IMR-90 (cell line): ENCODE data around the gene WDR1. TPM values are rescaled to one million over a fixed set of nuclear protein-coding genes. Genes with fewer than 3 reads are reported as not detected.

Source experiments
- ATAC-seq: fragments of 200-7000 bp; cut with Tn5 transposase; 2 replicates; pipeline ENCODE4 v1.9.1; 2020; ENCODE audit warnings: low read depth, mild to moderate bottlenecking, moderate library complexity
- BruUV-seq: library from RNA; stranded (reverse); fragments of 400-500 nt; replicated peaks from 2 replicates; lab custom pipeline; 2021; lab: Mats Ljungman, UMichigan
- CTCF ChIA-PET: fragments of 300-600 bp; formaldehyde crosslinking; extraction: SDS; loops from one replicate; lab custom pipeline; 2021; ENCODE audit warnings: antibody characterized with exemption; lab: Yijun Ruan, JAX
- POLR2A ChIA-PET: fragments of 300-600 bp; sonication (Branson Sonifier 250); formaldehyde crosslinking; loops from one replicate; lab custom pipeline; 2022; ENCODE audit warnings: antibody characterized with exemption; ENCODE audit not compliant: unreplicated experiment; lab: Charles Lee
- DNase-seq: peaks from one replicate; pipeline ENCODE4 v3.0.0; 2013
- H2AFZ ChIP-seq: replicated peaks from 2 replicates; pipeline ENCODE3; 2013; ENCODE audit warnings: low read length, mild to moderate bottlenecking; ENCODE audit not compliant: poor library complexity
- H2AK5ac ChIP-seq: 2 replicates; pipeline ENCODE4 v1.6.1; 2013; ENCODE audit warnings: low read depth, low read length, inconsistent platforms
- H2AK9ac ChIP-seq: replicated peaks from 2 replicates; pipeline ENCODE3; 2013; ENCODE audit warnings: mild to moderate bottlenecking, low read depth, low read length, moderate library complexity; ENCODE audit not compliant: poor library complexity
- H2BK120ac ChIP-seq: 2 replicates; pipeline ENCODE4 v1.6.1; 2013; ENCODE audit warnings: low read depth, low read length, inconsistent platforms
- H2BK15ac ChIP-seq: 3 replicates; pipeline ENCODE4 v1.6.1; 2013; ENCODE audit warnings: low read depth, low read length, inconsistent platforms
- H2BK20ac ChIP-seq: 2 replicates; pipeline ENCODE4 v1.6.1; 2013; ENCODE audit warnings: low read depth, mild to moderate bottlenecking, inconsistent platforms, low read length, moderate library complexity
- H2BK5ac ChIP-seq: 2 replicates; pipeline ENCODE4 v1.6.1; 2013; ENCODE audit warnings: mild to moderate bottlenecking, low read depth, low read length, inconsistent platforms; ENCODE audit not compliant: poor library complexity, severe bottlenecking
- H3K14ac ChIP-seq: replicated peaks from 2 replicates; pipeline ENCODE4 v1.6.1; 2013; ENCODE audit warnings: low read depth, low read length, inconsistent platforms
- H3K18ac ChIP-seq: 2 replicates; pipeline ENCODE4 v1.6.1; 2013; ENCODE audit warnings: low read depth, low read length, control low read depth
- H3K23ac ChIP-seq: 2 replicates; pipeline ENCODE4 v1.6.1; 2013; ENCODE audit warnings: low read depth, low read length, inconsistent platforms
- H3K27ac ChIP-seq: 2 replicates; pipeline ENCODE4 v1.5.1; 2013; ENCODE audit warnings: mild to moderate bottlenecking, control low read depth, low read length; ENCODE audit not compliant: insufficient read depth
- H3K27me3 ChIP-seq: 2 replicates; pipeline ENCODE4 v1.6.1; 2013; ENCODE audit warnings: low read length; ENCODE audit not compliant: control insufficient read depth, insufficient read depth
- H3K36me3 ChIP-seq: 2 replicates; pipeline ENCODE4 v1.6.1; 2013; ENCODE audit warnings: low read length, mixed read lengths; ENCODE audit not compliant: control insufficient read depth, insufficient read depth
- H3K4ac ChIP-seq: 2 replicates; pipeline ENCODE4 v1.6.1; 2013; ENCODE audit warnings: low read depth, low read length, inconsistent platforms
- H3K4me1 ChIP-seq: 2 replicates; pipeline ENCODE4 v1.6.1; 2013; ENCODE audit warnings: low read length, mixed read lengths; ENCODE audit not compliant: control insufficient read depth, insufficient read depth
- H3K4me2 ChIP-seq: 2 replicates; pipeline ENCODE4 v1.6.1; 2013; ENCODE audit warnings: low read depth, mild to moderate bottlenecking, control low read depth, low read length, moderate library complexity
- H3K4me3 ChIP-seq: 2 replicates; pipeline ENCODE4 v1.5.1; 2013; ENCODE audit warnings: low read depth, mild to moderate bottlenecking, control low read depth, low read length, moderate library complexity; ENCODE audit not compliant: insufficient read depth
- H3K56ac ChIP-seq: 2 replicates; pipeline ENCODE4 v1.6.1; 2013; ENCODE audit warnings: low read length, inconsistent platforms; ENCODE audit not compliant: insufficient read depth; ENCODE audit errors: extremely low read depth
- H3K79me1 ChIP-seq, 2 experiments: 2 replicates each; pipeline ENCODE4 v1.6.1; 2013; ENCODE audit warnings: low read length in 2 of 2, inconsistent platforms in 1 of 2, low read depth in 1 of 2
- H3K9ac ChIP-seq: 2 replicates; pipeline ENCODE4 v1.6.1; 2013; ENCODE audit warnings: low read depth, low read length, control low read depth
- H3K9me1 ChIP-seq: 2 replicates; pipeline ENCODE4 v1.6.1; 2013; ENCODE audit warnings: low read length, inconsistent platforms; ENCODE audit not compliant: insufficient read depth
- H3K9me3 ChIP-seq: 2 replicates; pipeline ENCODE4 v1.6.1; 2013; ENCODE audit warnings: low read length; ENCODE audit not compliant: control insufficient read depth, insufficient read depth
- H4K20me1 ChIP-seq: 2 replicates; pipeline ENCODE4 v1.6.1; 2013; ENCODE audit warnings: low read length, inconsistent platforms; ENCODE audit not compliant: insufficient read depth
- H4K5ac ChIP-seq: 2 replicates; pipeline ENCODE4 v1.6.1; 2013; ENCODE audit warnings: mild to moderate bottlenecking, low read depth, low read length, control low read depth
- H4K8ac ChIP-seq, 2 experiments: 2 replicates each; pipeline ENCODE4 v1.6.1; 2013; ENCODE audit warnings: low read depth in 2 of 2, low read length in 2 of 2, control low read depth in 1 of 2, inconsistent platforms in 1 of 2
- H4K91ac ChIP-seq: 2 replicates; pipeline ENCODE4 v1.6.1; 2013; ENCODE audit warnings: low read depth, low read length, inconsistent platforms; ENCODE audit not compliant: insufficient read depth
- CEBPB ChIP-seq: IDR thresholded peaks from 2 replicates; pipeline ENCODE4 v1.6.1; 2012; ENCODE audit warnings: low read depth, low read length, improper control_type of control experiment
- NFE2L2 ChIP-seq: fragments of 150-350 bp; IDR thresholded peaks from 2 replicates; pipeline ENCODE4 v1.6.1; 2016; ENCODE audit warnings: low read depth, mild to moderate bottlenecking, low read length
- RCOR1 ChIP-seq: IDR thresholded peaks from 2 replicates; pipeline ENCODE4 v1.6.1; 2012; ENCODE audit warnings: mild to moderate bottlenecking, low read length, improper control_type of control experiment; ENCODE audit not compliant: insufficient replicate concordance
- WGBS, 2 experiments: methylation state at CpG; one replicate each; pipeline versions ENCODE4 v1.1.5 to v1.1.7; 2013; ENCODE audit warnings: missing lambda C conversion rate in 2 of 2; ENCODE audit not compliant: insufficient read length in 1 of 2; ENCODE audit errors: extremely low coverage in 2 of 2; 5-methylcytosine and 5-hydroxymethylcytosine counted together
- dilution Hi-C: fragments of 300-500 bp; cut with HindIII; formaldehyde crosslinking; loops from one replicate; pipeline ENCODE4 v1.14.3; 2018; ENCODE audit warnings: low sequenced_read_pairs; ENCODE audit not compliant: unreplicated experiment
- in situ Hi-C: fragments of 300-500 bp; cut with MboI; formaldehyde crosslinking; loops from 3 replicates; pipeline ENCODE4 v1.14.3; 2019; ENCODE audit warnings: low sequenced_read_pairs, inconsistent platforms, mixed read lengths
- intact Hi-C: fragments of 100-400 bp; cut with micrococcal nuclease; formaldehyde crosslinking; loops from 2 replicates; pipeline ENCODE4 v1.10.0; 2022
- polyA plus RNA-seq, 3 experiments: library from polyadenylated mRNA; depleted of rRNA; stranded (reverse); fragments of >200 nt; gene quantifications; 2 replicates each; pipeline ENCODE4 v1.2.3, GENCODE V29; 2012; ENCODE audit warnings: low replicate concordance in 1 of 3
- total RNA-seq: library from RNA; depleted of rRNA; stranded (reverse); fragments of >200 nt; gene quantifications from 2 replicates; pipeline ENCODE4 v1.2.3, GENCODE V29; 2012

WDR1 gene
- total and polyA plus RNA-seq, 2 of the 4 experiments (the other 2 are of a cell fraction), result 725 to 992 TPM

GRCh38 chr4:10032625-10033024 lies 84.0 kb downstream of the WDR1 start:
- in situ Hi-C loops, result no loop called here
- Histone ChIP-seq H4K20me1 (no peaks in the 10 kb centered on the region), H3K4me2 (peak overlapping the region; percentile 47), H3K79me1 (no peaks in the 10 kb centered on the region), H2AFZ (no peak overlapping the region), H3K23ac (no peak overlapping the region), H3K9me3 (no peaks in the 10 kb centered on the region), H4K91ac (no peak overlapping the region), H2BK15ac (0 out of 3 replicates have a peak overlapping the region, but pooled peaks have one; percentile 24), H3K27me3 (no peaks in the 10 kb centered on the region), H2BK5ac (no peak overlapping the region), H3K18ac (peak overlapping the region; percentile 50; the same call in 1 of the 2 replicates), H4K8ac (no peak overlapping the region), H3K36me3 (no peaks in the 10 kb centered on the region), H3K27ac (peak overlapping the region; percentile 85; the same call in 1 of the 2 replicates), H2AK5ac (no peak overlapping the region), H2AK9ac (no peak overlapping the region), H2BK20ac (no peak overlapping the region), H3K4ac (0 out of 2 replicates have a peak overlapping the region, but pooled peaks have one; percentile 22), H3K56ac (no peak overlapping the region), H3K14ac (no peak overlapping the region), H2BK120ac (no peak overlapping the region), H3K4me3 (no peak overlapping the region), H3K4me1 (peaks cover 28% of the 10 kb centered on the region), H4K5ac (no peak overlapping the region; the same call in 1 of the 2 replicates), H3K9me1 (peaks cover 7% of the 10 kb centered on the region), H3K9ac (no peak overlapping the region)
- peak; percentile 31 for ATAC-seq
- POLR2A ChIA-PET, result no interaction called here
- CTCF ChIA-PET, result interaction anchor here (0.9 kb wide), 1 partner anchor 17 kb away, joined by 4 read pairs; no protein-coding TSS in a partner anchor
- TF ChIP-seq RCOR1 (no peak), CEBPB (peak; percentile 69), NFE2L2 (no peak)
- dilution Hi-C loops, result no loop called here
- peak; percentile 75 for DNase-seq
- intact Hi-C loops, result no loop called here
- WGBS, 2 experiments, result 79% methylated on average over 2 of the region's 6 CpGs; no CpG with 5 or more reads in 1 of the 2 experiments
- no TSS peak for BruUV-seq
